NCI-H2227 (cell line): ENCODE measurements around the gene UBL3.

Experiments used
- DNase-seq: peaks from one replicate; lab custom pipeline; 2025; ENCODE audit not compliant: unreplicated experiment; lab: John Stamatoyannopoulos, UW

UBL3 gene

DNA sequence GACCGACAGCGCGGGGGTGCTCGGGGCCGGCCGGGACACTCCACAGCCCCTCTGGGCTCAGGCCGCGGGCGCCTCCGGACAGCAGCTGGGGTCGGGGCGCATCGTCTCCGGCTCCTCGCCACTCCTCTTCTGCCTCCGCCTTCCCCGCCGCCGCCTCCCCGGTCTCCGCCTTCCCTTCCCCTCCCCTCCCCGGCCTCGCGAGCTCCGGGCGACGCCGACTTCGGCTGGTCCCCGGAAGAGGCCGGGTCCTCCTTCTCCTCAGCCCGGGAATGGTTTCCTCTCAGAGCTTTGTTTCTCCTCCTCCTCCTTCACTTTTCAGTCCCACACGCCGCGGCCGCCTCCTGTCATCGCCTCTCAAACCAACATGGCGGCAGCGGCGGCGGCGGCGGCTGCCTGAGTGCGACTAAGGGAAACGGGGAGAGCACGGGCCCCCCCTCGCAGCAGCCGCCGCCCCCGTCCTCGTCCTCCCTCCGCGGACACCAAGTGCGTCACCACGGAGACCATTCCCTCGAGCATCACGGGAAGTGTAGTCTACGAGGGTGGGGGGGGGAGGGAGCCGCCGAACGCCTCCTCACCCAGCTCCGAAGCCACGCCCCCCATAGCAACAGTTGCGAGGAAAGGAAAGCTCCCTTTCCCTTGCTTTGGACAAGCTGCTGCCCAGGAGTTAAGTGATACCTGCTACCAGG is at the start of gene UBL3:
UBL3 (minus strand) TSS at position 405 of the 686 bp plus-strand sequence. CDS start 1,079 bp downstream, outside the sequence.
- DNase-seq = peak; percentile 94

DNA sequence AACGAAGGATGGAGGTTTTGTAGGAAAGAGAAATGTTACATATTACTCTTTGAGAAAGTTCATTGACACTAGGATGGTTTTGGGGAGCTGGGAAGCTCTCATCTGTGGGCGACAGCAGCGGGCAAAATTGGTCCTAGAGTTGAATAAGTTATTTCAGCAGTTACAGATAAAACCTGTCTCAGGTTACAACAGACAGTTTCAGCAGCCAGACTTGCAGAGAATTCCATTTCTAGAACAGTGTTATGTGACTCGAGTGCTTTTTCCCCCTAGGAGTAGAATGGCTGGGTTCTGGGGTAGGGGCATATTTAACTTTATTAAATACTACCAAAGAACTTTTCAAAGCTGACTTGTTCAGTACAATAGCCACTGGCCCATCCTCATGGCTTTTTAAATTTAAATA is 46.7 kb upstream of the UBL3 start:
- DNase-seq = no peak

DNA sequence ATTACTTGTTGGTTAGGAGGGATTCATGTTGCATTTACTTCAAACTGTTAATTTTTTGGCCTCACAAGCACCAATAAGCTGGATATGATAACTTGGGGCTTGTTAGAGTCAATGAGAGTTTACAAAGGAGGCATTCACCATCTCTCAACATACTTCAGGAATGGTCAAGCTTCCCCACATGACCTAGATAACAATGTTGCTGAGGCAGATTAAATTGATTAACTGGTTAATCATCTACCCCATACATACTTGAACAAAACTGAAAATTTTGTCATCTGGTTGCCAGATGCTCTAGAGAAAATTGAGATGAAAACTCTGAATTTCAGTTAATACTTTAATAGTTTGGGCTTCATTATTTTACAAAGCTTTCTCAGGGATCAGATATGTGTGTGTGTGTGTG is 43.0 kb upstream of the UBL3 start:
- DNase-seq = no peak

DNA sequence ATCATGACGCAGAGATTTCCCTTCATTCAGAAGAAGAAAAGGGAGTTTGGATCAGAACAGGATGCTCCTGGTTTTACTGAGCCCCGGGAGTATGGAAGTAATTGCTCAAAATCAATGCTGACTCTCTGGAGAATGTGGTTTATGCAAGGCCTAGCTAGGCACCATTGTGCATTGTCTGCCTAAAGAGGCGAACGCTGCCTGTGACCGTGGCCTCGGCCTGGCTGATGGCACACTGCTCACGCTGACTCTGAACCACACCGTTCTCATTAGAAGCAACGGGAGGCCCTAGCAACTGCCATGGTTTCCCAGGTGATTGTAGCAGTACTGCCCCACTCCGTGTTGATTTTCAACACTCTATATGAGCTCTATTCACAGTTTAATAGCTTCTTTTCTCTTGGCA is 41.7 kb upstream of the UBL3 start:
- peak; percentile 50 for DNase-seq

GRCh38 chr13:29889111-29889510 is 38.7 kb upstream of the UBL3 start:
- DNase-seq = no peak

DNA sequence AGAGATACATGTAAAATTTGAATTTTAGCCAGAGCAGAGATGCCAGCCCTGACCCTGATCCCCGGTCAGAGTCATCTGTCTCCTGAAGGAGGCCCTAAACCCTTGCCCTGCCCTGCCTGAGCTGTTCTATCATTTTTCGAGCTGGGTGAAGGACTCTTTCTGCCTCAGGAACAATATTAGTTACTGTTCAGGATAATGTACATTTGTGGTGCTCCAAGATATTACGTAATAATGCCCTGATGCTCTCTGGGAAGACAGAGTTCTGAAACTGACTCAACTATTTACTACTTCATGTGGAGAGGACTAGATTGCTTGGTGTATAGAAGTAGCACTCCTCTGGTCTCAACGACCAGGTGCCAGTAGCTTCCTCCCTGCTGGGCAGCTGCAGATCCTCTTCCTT is 37.9 kb upstream of the UBL3 start:
- no peak for DNase-seq

DNA sequence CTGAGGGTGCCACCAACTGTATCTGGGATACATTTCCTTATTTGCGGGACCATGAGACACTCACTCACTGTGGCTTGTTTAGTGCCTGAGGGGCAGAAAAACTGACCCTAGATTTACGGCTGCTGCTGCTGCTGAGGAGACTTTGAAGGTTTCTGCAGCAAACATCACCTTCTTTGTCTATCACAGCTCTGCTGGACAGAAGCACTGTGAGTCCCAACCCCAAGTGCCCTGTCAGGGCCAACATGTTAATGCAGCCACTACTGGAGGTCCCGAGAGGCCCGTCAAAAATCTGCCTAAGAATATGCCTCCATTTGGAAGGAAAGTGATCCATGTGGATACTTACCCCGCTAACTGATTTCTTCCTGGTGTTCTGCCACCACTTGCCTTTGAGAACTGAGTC is 37.3 kb upstream of the UBL3 start:
- no peak for DNase-seq

DNA sequence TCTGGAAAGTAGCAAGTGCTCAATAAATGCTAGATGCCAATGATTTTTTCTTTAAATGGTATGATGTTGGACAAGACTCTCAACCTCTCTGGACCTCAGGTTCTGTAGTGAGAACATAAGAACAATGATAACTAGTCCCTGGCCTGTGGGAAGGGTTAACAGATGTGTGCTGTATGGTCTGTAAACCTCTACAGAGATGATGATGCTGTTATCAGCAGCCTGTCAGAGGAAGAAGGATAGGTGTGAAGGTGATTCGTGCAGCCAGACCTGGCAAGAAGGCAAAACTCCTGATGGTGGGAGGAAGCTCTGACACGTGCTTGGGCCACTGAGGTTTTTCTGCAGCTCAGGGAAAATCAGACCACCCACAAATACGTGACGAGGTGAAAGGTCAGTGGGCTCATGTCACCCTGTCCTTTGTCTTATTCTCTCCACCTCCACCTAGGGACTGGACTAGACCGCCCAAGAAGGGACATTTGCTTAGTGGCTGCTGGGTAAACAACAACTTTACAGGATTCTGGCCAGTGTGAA is 36.7 kb upstream of the UBL3 start:
- no peak for DNase-seq

GRCh38 chr13:29886446-29886845 is 36.0 kb upstream of the UBL3 start:
- DNase-seq = no peak

GRCh38 chr13:29885989-29886388 is 35.6 kb upstream of the UBL3 start:
- no peak for DNase-seq

DNA sequence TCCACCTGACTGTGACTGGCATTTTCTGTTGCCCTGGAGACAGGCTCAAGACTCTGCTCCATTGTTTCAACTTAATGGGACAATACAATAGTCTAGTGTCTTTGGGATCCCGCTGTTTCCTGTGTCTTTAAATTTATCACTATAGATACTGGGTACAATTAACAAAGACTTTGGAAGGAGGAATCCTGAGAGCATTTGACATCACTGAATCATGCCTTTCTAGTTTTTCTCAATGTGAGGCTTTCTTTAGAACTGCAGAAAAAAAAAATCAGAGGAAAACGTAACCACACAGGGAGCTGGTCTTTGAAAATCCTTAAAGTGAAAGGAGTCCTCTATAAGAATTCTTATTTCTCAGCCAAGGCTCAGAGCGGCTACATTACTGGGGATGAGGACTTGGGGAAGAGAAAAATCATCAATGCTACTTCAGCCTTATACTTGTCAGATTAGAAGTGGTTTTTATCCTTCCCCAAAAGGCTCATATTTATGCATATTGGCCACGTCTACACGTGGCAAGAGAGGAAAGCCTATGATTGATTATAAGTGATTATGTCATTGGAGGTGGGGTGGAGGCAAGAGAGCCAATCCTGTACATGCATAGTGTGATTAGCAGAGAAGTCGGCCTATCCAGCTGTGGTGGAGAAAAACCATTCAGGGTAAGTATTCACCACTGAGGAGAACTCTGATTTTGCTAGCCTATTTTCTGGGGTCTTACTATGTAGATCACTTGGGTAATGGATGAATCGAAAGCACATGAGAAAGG is 34.4 kb upstream of the UBL3 start:
- DNase-seq = no peak

DNA sequence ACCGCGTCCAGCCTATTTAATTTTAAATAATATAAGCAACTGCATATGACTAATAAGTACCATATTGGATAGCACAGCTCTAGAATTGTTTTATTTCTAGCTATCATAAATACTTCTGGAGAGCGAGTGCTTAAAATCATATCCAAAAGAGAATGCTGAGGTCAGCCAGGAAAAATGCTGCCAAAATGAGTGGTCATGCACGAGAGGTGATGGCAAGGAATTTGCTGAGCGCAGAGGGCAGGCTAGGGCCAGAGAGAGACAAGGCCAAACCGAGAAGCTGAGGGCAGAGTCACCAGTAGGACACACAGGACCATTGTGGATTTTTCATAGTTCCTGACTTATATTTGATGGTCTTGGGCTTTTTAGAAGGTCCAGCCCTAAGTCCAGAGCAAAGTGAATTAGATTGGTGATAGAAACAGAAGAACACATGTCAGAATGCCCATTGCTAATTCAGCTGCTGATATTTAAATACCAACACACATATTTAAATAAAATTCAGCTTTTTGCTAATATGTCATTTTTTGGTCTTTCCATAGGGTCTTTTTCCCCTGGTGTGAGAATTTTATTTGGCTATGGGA is 33.6 kb upstream of the UBL3 start:
- DNase-seq = no peak

DNA sequence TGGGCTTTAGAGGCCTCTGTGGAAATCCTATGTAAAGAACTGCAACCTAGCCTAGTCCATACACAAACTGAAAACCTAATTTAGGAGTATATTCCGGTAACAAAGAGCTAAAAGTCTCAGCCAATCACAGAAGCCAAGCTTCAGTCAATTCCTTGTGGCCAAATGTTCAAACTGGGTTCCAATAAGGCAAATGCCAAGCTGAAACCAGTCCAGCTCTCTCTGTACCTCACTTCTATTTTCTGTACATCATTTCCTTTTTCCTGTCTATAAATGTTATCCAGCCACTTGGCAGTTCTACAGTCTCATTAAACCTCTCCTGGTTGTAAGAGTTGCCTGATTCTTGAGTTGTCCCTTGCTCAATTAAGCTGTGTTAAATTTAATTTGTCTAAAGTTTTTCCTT is 31.7 kb upstream of the UBL3 start:
- no peak for DNase-seq

DNA sequence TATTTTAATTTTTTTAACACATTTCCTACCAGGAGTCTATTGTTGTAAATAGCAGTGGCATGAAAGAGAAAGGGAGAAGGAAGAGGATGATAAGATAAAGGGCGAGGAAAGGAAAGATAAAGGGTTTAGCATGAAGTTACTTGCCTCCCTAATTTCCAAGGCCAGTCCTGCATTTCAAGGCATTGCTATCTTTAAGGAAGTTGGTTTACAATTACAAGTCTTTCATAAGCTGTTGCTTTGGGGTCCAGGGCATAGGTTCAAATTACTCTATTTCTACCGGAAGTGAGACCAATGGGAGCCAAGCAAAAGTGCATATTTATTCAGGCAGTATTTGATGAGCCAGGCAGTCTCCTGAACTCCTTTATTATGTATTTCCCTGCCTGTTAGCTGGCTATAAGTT is 27.7 kb upstream of the UBL3 start:
- no peak for DNase-seq

DNA sequence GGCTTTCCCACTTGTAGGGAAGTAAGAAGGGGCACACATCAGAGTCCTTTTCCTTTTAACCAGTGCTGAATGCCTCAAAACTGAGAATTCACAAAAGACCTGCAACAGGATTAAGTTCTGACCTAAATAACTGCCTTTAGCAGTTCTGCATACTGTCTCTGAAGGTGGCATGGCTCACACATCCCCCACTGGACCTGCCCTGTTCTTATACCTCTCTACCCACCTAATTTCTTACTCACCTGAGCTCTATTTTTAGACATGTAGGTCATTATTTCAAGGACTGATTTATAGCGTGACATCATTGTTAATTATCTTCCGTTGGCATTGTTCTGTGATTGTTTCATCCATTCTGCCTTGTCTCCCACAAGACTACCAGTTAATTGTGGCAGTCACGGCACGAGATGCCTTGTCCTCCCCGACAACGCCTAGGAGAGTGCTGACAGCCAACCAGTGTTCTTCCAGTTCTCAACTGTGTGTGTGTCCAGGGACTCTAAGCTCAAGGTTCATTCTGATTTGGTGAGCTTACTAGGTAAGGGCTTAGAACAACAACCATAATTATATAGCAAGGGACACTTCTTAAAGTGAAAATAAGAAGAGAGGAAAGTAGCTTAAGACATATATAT is 27.1 kb upstream of the UBL3 start:
- DNase-seq = peak; percentile 1

DNA sequence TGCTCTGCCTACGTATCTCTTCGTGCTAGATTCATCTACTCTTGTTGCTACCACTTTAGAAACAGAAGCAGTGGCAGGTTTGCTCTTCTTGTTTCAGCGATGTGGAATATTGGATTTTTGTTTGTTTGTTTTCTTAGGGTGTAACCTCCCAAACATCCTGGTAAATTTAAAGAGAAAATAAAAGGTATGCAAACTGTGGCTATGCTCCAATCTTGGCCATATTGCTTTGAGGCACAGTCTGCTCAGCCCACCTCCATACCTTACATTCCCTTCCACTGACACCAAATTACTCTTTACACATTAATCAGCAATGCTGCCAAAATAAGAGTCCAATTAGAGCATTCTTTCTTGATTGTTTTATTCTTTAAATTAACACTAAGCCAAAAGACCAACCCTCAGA is 25.2 kb upstream of the UBL3 start:
- DNase-seq = no peak

DNA sequence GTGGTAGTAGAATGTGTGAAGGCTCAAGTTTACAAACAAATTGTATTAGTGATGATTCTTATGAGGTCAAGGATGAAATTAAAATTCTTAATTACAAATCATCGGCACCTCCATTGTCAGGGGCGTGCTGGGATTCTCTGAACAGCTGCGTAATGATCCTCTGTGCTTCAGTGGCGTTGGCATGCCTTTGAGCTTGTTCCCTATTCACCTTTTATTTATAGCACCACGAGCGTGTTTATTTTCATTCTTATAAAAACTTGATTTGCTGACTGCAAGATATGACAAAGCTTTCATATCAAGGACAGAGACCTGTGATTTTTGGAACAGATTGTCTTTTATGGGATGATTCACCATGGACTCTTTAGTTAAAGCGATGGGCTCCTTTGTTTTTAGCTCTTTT is 18.2 kb upstream of the UBL3 start:
- no peak for DNase-seq

GRCh38 chr13:29865934-29866333 is 15.5 kb upstream of the UBL3 start:
- DNase-seq = no peak

DNA sequence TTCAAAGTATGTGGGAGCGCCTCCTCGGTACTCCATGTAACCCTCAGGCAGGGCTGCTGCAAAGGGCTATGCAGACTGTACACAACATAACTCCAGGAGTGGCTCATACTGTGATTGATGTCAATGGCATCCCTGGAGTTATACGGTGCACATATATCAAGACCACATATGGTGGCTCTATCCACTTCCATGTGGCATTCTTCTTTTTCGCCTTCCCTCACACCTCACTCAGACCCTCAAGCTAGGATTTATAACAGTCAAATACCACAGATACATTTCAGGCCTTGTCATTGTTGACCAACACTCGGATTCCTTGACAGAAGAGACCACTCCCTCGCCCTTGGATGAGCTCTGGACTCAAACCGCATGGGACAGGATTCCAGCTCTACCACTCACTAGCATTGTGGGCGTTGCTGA is 11.3 kb upstream of the UBL3 start:
- no peak for DNase-seq

DNA sequence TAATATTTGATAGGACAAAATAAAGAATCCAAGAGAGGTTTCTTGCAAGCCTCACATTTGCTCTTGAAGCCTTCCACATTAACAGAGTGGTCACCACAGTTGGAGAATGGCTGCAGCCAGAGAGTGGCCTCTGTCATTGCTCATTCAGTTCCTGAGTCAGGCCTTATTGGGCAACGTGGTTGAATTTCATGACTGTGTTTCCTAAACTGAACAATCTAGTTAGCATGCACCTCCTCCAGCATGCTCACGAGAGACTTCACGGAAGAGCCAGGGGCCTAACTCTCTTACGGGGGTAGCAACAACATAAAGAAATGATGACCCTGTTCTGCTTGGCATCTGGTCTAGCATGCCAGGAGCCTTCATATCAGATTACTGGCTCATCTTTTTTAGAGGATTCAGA is 9.6 kb upstream of the UBL3 start:
- DNase-seq = no peak

DNA sequence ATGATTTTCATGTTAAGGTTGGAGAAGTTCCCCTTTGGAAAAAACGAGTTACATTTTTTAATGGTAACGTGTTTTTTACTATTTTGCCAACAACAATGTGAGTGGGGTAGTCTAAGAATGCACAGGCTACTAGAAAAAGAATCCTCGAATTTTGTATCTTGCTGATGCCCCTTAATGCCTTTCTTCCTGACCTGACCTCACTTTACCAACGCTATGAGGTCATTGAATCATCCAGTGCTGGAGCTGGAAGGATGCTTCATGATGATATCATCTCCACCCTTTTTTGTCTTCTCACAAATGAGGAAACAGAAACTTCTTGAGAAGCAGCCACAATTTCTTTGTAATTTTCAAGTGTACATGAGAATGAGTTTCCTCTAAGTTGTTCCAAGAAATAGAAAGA is 8.2 kb upstream of the UBL3 start:
- DNase-seq = no peak

DNA sequence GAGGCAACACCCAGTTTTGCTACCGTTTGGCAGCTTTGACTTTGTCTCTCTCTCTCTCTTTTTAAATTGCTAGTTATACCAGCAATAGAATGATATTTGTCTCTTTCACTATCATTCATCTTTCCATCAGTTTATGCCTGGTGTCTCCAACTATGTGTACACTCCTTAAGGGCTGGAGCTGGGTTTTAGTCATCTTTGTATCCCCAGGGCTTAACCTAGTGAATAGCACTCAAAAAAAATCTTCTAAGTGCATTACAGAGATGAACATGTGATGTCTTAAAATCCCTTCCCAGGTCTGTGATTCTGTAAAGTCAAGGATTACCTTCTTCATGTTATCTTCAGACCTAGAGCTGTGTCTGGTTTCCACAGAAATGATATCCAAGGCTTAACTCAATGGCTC is 7.8 kb upstream of the UBL3 start:
- no peak for DNase-seq
